ENCODE data around the gene CRELD1.

The CRELD1 gene

DNA sequence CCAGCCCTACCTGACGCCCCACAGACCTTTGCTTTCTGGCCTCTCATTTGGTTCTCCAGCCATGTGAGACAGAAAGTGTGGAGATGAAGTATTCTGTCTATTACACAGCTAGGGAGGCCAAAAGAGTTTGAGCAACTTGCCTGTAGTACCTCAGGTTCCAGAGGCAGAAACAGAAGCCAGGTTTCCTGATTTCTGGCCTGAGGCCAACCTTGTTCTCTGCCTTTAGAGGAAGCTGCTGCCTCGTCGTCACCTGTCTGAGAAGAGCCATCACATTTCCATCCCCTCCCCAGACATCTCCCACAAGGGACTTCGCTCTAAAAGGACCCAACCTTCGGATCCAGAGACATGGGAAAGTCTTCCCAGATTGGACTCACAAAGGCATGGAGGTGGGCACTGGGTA, 27.2 kb upstream of the CRELD1 start:
- no peak for DNase-seq

DNA sequence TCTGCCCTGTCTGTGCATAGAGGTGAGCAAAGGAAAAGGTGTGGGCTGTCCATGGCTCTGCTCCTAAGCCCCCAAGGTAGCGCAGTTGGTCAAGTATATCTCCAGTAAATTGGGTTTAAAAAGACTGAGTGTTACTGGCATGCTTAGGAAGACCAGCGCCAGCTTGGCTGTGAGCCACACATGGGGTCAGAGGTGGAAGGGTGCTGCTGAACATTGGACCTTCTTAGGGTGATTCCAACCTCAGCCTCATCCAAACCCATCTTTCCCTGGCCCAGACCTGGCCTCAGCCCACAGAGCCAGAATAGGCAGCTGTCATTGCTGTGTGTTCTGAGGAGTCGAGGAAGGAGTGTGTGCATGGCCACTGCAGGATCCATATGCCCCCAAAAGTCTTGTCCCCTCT, 25.3 kb upstream of the CRELD1 start:
- no peak for DNase-seq

DNA sequence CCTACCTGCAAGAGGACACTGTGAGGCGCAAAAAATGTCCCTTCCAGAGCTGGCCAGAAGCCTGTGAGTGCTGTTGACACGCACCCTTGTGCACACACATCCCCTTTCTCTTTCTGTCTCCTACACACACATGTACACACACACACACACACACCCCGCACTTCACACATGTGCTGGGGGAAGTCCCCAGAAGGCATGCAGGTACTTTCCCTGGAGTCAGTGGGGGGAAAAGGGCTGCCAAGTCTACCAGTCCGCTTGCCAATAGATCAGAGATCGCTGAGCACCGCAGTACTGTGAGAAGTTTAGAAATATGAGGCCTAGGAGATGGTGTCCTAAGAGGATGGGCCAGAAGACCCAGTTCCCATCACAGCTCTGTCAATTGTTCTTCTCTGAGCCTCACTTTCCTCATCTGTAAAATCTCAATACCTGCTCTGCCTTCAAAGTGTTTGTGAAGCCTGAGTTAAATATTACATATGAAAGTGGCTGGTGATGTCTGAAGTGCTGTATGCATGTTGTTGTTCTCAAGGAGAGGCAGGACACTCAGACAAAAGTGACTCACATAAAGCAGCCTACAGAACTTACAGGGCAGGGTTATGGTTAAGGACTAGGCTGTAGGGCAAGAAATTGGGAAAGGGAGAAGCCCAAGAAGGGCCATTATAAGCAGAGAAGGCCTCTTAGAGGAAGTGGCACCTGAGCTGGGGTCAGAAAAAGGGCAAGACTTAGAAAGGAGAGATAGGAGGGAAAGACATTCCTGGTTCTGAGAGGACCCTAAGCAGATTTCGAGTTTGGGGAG, 24.2 kb upstream of the CRELD1 start:
- peak; percentile 40 for DNase-seq

DNA sequence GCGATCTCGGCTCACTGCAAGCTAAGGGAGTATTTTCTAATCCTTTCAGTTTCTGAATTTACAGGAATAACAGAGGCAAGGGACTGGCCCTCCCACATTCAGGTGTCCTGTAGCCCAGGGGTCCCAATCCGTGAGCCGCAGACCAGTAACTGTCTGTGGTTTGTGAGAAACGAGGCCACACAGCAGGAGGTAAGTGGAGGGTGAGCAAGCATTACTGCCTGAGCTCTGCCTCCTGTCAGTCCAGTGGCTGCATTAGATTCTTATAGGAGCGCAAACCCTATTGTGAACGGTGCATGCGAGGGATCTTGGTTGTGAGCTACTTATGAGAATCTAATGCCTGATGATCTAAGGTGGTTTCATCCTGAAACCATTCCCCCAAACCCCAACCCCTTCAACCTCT, 21.8 kb upstream of the CRELD1 start:
- DNase-seq: no peak

DNA sequence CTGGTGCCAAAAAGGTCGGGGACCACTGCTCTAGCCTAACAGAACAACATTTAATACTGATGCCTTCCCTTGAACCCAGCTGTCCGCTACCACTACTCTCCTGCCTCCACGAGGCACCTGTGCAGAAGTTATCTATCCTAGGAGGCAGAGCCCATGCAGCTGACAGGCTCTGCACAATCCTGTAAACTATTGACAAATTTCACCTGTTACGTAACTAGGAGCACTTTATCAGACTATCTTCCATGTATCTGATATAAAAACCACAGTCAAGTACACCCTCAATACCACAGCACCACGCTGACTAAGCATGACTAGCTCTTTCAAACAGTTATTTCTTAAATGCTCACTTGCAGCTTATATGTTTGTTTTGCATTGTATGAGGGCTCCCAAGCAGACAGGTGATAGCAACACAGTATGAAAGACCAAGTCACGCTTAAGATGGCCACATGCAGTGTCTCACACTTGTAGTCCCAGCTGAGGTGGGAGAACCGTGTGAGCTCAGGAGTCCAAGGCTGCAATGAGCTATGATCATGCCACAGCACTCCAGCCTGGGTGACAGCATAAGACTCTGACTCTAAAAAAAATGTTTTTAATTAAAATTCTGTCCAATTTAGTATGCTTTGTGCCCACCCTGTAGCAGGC, 21.2 kb upstream of the CRELD1 start:
- DNase-seq: peak; percentile 28

DNA sequence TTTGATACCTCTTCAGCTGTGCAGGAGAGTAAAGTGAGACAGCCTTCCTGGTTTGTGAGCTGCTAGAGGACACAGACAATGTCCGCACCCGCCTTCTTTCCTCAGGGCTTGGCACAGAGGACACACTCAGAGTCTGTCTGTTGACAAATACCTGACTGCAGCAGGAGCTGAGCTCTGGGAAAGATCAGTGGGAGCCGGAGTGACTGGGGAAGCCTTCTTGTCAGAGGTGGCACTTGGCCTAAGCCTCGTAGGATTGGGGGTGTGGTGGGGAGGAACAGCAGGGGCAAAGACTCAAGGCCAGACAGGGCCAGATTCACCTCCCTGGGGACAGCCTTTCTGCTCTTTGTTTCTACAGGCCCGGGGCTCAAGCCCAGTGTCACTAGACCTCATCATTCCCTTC, 20.0 kb upstream of the CRELD1 start:
- DNase-seq: no peak

DNA sequence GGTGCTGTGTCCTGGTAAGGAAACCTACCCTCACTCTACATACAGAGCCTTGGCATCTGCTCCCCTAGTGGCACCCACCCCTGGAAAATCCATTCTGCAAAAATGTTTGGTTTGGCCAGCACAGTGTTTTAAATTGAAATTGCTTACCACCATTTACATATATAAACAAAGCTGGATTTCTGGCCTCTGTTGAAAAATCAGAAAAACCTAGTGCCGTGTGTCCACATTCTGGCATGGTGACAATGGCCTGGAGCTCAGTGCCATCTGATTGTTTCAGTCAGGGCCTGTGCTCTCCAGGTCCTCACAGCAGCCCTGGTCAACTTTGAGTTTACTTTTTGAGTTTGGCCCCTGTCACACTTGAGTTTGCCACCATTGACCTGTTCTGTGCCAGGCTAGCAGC, 19.6 kb upstream of the CRELD1 start:
- DNase-seq: no peak

DNA sequence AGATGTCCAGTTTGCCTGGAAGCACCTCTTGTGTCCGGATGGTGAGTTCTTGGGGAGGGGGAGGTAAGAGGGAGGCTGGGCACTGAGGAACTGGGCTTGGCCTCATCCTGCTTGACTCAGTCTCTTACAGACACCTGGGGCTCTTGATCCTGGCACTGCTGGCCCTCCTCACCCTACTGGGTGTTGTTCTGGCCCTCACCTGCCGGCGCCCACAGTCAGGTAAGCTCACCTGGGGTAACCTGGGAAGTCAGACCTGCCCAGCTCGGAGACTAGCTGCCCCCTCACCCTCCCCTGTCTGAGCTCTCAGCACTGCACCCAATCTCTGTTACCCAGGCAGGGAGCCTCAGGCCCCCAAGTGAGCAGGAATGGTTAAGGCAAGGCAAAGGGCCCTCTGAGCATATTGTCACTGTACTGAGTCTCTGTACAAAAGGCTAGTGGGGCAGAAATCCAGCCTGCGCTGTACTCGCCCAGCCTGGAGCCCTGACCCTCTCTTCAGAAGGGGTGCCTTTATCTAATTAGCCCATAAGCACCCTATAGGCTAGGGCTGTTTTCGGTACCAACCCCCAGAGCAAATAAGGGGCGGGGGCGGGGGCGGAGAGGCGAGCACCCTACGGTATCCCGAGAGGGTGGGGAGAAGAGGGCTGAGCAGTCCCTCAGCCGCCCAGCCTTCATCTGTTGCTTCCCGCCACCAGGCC, 18.9 kb upstream of the CRELD1 start:
- DNase-seq: no peak

DNA sequence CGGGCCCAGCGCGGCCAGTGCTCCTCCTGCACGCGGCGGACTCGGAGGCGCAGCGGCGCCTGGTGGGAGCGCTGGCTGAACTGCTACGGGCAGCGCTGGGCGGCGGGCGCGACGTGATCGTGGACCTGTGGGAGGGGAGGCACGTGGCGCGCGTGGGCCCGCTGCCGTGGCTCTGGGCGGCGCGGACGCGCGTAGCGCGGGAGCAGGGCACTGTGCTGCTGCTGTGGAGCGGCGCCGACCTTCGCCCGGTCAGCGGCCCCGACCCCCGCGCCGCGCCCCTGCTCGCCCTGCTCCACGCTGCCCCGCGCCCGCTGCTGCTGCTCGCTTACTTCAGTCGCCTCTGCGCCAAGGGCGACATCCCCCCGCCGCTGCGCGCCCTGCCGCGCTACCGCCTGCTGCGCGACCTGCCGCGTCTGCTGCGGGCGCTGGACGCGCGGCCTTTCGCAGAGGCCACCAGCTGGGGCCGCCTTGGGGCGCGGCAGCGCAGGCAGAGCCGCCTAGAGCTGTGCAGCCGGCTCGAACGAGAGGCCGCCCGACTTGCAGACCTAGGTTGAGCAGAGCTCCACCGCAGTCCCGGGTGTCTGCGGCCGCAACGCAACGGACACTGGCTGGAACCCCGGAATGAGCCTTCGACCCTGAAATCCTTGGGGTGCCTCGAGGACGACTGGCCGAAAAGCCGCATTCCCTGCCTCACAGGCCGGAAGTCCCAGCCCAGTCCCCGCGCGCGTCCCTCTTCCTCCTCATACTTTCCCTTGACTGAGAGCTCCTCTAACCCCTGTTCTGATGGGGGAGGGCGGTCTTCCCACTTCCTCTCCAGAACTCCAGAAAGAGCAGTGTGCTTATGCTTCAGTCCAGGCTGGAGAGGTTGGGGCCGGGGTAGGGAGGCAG, 18.1 kb upstream of the CRELD1 start:
- DNase-seq: no peak

DNA sequence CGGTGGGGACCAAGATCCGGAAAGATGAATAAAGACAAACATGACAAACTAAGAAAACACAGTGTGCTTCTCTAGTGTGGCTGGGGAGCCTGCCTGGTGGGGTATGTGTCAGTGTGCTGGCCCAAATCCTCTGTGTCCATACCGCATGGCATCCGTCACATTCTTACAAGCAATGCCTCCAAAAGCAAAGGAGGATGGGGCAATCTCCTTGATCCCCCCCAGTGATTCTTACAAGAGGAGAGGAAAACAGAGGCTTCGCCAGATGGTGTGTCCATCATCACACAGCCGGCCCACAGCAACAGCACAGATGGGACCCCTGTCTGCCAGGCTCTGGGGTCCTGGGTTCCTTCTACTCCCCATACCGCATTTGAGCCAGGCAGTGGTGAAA, 17.3 kb upstream of the CRELD1 start:
- no peak for DNase-seq

DNA sequence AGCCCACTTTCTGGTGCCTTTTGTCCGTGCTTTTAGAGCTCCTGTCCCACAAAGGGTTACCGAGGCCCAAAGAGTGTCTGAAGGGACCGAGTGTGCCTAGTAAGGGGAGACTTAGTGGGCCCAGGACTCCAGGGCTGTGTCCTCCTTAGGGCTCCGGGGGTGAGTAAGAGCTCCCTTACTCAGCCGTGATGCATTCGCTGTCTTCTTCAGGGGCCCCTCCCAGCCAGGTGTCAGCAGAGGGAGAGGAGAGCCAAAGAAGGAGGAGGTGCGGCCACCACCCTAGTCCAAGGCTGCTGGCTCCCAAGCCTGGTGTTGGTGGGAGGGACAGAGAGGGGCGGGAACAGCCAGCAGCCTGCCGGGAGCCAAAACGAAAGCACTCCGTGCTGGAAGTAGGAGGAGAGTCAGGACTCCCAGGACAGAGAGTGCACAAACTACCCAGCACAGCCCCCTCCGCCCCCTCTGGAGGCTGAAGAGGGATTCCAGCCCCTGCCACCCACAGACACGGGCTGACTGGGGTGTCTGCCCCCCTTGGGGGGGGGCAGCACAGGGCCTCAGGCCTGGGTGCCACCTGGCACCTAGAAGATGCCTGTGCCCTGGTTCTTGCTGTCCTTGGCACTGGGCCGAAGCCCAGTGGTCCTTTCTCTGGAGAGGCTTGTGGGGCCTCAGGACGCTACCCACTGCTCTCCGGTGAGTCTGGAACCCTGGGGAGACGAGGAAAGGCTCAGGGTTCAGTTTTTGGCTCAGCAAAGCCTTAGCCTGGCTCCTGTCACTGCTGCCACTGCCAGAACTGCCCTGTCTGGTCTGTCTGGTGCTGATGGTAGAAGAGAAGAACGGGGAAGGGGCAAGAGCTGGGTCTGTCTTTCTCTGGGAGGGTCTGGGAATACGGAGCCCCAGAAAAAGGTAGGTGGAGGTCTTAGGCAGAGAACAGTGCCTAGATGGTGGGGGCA, 16.6 kb upstream of the CRELD1 start, which contains the start of gene IL17RC:
TSS of gene IL17RC (plus strand) at position 365 of the 947 bp plus-strand sequence. CDS start at position 583, 218 bp downstream.
- peak; percentile 13 for DNase-seq

DNA sequence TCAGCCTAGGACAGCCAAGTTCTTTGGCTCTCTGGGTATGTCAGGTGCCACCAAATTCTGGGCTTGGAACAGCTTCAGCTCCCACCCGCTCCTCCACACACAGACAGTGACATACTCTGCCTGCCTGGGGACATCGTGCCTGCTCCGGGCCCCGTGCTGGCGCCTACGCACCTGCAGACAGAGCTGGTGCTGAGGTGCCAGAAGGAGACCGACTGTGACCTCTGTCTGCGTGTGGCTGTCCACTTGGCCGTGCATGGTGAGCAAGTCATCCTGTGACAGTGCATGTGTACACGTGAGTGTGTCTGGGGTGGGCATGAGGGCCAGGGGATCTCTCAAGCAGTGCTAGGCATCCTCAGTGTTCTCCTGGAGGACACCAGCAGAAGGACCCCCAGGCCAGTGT, 15.8 kb upstream of the CRELD1 start:
- DNase-seq: no peak

DNA sequence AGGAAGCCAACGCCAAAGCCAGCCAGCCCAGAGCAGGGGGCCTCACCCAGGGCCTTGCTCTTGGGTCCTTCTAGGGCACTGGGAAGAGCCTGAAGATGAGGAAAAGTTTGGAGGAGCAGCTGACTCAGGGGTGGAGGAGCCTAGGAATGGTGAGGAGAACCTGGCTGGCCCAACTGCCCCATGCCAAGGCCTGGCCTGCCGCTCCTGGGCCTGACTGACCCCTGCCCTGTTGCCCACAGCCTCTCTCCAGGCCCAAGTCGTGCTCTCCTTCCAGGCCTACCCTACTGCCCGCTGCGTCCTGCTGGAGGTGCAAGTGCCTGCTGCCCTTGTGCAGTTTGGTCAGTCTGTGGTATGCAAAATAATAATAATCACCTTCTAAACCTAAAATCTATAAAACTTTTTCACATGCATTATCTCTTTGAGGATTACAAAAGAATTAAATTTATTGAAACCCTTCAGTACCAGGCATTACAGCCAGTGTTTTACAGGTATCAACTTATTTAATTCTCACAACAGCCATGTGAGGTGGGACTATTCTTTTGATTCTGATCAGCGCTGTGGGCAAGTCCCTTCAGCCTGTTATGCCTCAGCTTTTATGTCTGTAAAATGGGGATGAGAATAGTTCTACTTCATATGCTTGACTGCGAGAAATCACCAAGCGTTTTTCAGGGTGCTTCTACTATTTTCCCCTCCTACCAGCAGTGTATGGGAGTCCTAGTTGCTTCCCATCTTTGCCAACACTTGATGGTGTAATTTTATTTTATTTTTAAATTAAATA, 15.2 kb upstream of the CRELD1 start:
- no peak for DNase-seq

DNA sequence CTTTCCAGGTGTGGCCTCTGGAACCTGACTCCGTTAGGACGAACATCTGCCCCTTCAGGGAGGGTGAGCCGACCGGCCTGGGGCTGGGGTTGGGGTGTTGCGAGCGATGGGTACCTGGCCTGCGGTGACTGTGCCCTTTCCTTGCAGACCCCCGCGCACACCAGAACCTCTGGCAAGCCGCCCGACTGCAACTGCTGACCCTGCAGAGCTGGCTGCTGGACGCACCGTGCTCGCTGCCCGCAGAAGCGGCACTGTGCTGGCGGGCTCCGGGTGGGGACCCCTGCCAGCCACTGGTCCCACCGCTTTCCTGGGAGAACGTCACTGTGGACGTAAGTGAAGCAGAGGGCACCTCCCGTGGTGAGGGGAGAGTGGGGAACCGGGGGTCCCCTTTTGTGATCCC, 5.5 kb upstream of the CRELD1 start:
- DNase-seq: no peak

DNA sequence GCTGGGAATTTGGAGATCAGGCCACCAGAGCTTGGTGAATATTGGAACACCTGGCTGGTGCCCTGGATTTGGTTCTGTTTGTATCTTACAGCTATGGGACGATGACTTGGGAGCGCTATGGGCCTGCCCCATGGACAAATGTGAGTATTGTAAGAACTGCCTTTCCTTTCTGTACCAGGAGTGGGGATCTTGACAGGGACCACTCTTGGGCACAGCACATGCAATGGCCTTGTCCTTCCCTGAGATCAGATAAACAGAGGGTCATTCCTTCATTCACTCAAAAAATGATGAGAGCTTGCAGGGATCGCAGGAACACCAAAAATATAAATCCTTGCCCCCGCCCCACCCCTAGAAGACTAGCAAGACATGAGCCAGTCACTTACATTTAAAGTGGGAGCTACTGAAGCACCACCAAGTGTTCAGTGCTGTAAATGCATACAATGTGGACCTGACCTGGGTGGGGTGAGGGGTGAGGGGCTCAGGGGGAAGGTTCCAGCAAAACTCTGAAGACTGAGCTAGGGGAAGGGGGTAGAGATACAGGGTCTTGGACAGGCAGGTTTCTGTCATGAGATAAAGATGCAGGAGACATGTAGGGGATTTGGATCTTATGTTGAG, 2.7 kb upstream of the CRELD1 start:
- DNase-seq: no peak

DNA sequence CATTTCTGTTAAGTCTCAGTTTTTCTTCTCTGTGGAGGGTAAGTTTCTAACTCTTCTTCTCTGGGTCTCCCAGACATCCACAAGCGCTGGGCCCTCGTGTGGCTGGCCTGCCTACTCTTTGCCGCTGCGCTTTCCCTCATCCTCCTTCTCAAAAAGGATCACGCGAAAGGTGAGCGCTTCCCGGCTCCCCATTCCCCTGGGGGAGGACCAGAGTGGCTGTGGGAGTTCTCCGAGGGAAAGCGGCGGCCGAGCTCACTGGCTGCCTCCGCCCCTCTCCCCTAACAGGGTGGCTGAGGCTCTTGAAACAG, 1.1 kb upstream of the CRELD1 start:
- DNase-seq: no peak

DNA sequence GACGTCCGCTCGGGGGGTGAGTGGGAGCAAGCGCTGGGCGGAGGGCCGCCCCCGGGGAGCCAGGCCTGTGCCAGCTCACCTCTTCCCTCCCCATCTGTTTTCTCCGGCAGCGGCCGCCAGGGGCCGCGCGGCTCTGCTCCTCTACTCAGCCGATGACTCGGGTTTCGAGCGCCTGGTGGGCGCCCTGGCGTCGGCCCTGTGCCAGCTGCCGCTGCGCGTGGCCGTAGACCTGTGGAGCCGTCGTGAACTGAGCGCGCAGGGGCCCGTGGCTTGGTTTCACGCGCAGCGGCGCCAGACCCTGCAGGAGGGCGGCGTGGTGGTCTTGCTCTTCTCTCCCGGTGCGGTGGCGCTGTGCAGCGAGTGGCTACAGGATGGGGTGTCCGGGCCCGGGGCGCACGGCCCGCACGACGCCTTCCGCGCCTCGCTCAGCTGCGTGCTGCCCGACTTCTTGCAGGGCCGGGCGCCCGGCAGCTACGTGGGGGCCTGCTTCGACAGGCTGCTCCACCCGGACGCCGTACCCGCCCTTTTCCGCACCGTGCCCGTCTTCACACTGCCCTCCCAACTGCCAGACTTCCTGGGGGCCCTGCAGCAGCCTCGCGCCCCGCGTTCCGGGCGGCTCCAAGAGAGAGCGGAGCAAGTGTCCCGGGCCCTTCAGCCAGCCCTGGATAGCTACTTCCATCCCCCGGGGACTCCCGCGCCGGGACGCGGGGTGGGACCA, 632 bp upstream of the CRELD1 start:
- peak; percentile 91 for DNase-seq

DNA sequence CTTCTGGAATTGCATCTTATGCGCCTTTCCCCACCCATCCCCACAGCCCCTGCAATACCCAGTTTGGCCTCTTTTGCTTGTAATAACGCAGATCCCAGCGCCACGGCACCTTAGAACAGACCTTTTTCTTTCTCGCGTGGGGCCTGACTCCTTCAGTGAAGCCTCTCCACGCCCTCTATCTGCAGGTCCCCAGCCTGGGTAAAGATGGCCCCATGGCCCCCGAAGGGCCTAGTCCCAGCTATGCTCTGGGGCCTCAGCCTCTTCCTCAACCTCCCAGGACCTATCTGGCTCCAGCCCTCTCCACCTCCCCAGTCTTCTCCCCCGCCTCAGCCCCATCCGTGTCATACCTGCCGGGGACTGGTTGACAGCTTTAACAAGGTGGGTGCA, 594 bp downstream of the CRELD1 start:
- peak; percentile 39 for DNase-seq

DNA sequence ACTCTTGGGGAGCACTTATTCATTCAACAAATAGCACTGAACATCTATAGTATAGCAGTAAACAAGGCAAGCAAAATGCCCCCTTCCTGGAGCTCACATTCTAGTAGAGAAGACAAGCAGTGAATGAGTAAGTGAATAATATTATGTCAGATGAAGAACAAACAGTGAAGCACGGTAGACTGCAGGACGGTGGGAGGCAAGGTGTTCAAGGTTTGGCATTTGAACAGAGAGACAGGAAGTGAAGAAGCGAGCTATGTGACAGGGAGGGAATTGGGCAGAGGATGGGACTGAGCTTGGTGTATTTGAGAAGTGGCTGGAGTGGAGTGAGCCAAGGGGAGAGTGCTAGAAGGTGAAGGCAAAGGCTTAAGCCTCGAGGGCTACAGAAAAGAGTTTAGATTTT, 1.4 kb downstream of the CRELD1 start:
- DNase-seq: no peak

DNA sequence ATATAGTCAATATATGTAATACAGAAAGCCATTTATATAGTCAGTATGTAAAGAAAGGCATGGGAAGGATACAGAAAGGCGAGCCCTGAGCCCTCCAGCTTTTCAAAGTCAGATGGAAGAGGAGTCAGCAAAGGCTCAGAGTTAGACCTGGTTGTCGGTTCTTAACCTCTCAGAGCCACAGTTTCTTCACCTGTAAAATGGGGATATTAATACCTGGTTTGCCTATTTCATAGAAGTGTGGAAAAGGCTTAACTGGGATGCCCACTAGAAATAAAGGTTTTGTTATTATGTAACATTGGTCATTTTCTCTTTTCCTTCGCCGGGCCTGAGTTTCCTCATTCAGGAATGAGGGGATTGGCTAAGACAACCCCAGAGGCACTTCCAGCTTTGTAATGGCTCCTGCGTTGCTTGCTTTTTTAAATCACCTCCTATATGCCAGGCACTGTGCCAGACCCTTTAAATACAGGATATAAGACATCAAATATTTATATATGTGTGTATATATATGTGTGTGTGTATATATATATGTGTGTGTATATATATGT, 2.4 kb downstream of the CRELD1 start:
- DNase-seq: no peak
